ENCODE results near the gene ZNF490. TPM values are rescaled to one million over a fixed set of nuclear protein-coding genes. Genes with fewer than 3 reads are reported as not detected.

ZNF490 gene
- 7.3 and 9.6 TPM in 2 replicates for total RNA-seq

GRCh38 chr19:12610540-12611360 lies at the start of gene ZNF490, which contains the start of gene ZNF791:
Gene ZNF490 (minus strand): TSS chr19:12610813. CDS start chr19:12610680, 133 bp downstream.
Gene ZNF791 (plus strand): TSS chr19:12610920. CDS start chr19:12611080, 160 bp downstream.

GRCh38 chr19:12551060-12551832 lies 59.4 kb downstream of the ZNF490 start, which contains the start of gene ZNF564:
Gene ZNF564 (minus strand): TSS chr19:12551482. CDS start chr19:12551332, 150 bp downstream.

Other genes with a start within 250 kb of the ZNF490 start
- 2.4 and 3.5 TPM in 2 replicates for gene ZNF442, start 245.1 kb downstream of the ZNF490 start, total RNA-seq
- 2.2 and 2.5 TPM in 2 replicates for gene ZNF799, start 209.5 kb downstream of the ZNF490 start, total RNA-seq
- 1.5 and 2.0 TPM in 2 replicates for gene ZNF443, start 169.8 kb downstream of the ZNF490 start, total RNA-seq
- gene ZNF709, start 126.0 kb downstream of the ZNF490 start, total RNA-seq: 2.3 and 3.5 TPM in 2 replicates
- gene ZNF564, start 59.3 kb downstream of the ZNF490 start, total RNA-seq: 7.4 and 8.5 TPM in 2 replicates
- 13.7 and 15.4 TPM in 2 replicates for gene ZNF791, start 107 bp upstream of the ZNF490 start, total RNA-seq
- 60.0 and 60.9 TPM in 2 replicates for gene MAN2B1, start 55.9 kb upstream of the ZNF490 start, total RNA-seq
- 8.8 and 9.8 TPM in 2 replicates for gene WDR83, start 56.0 kb upstream of the ZNF490 start, total RNA-seq
- 58.8 and 66.5 TPM in 2 replicates for gene DHPS, start 71.1 kb upstream of the ZNF490 start, total RNA-seq
- gene GNG14, start 77.2 kb upstream of the ZNF490 start, total RNA-seq: not detected in 2 replicates
- 5.5 and 6.4 TPM in 2 replicates for gene FBXW9, start 85.8 kb upstream of the ZNF490 start, total RNA-seq
- gene TNPO2, start 113.1 kb upstream of the ZNF490 start, total RNA-seq: 50.6 and 71.6 TPM in 2 replicates
- 78.1 and 93.8 TPM in 2 replicates for gene TRIR, start 123.9 kb upstream of the ZNF490 start, total RNA-seq
- 61.8 and 67.5 TPM in 2 replicates for gene GET3, start 126.7 kb upstream of the ZNF490 start, total RNA-seq
- gene BEST2, start 141.0 kb upstream of the ZNF490 start, total RNA-seq: not detected in 2 replicates
- gene HOOK2, start 164.7 kb upstream of the ZNF490 start, total RNA-seq: 18.5 and 26.7 TPM in 2 replicates
- 77.3 and 101 TPM in 2 replicates for gene JUNB, start 180.7 kb upstream of the ZNF490 start, total RNA-seq
- 188 and 217 TPM in 2 replicates for gene PRDX2, start 191.0 kb upstream of the ZNF490 start, total RNA-seq
- gene THSD8, start 191.3 kb upstream of the ZNF490 start, total RNA-seq: 0.13 TPM in 1 of 2 replicates, not detected in the other
- gene RNASEH2A, start 195.8 kb upstream of the ZNF490 start, total RNA-seq: 8.8 and 9.9 TPM in 2 replicates
- not detected in 2 replicates for gene RTBDN, start 223.8 kb upstream of the ZNF490 start, total RNA-seq
- gene MAST1, start 227.7 kb upstream of the ZNF490 start, total RNA-seq: 0.07 and 0.36 TPM in 2 replicates